GM12878 (cell line): Measurements from ENCODE around the gene TET3. TPM values are rescaled to one million over a fixed set of nuclear protein-coding genes. Genes with fewer than 3 reads are reported as not detected.

Source experiments
- ATAC-seq: fragments of 200-7000 bp; cut with Tn5 transposase; 3 replicates; pipeline ENCODE4 v1.9.1; 2020; ENCODE audit warnings: mild to moderate bottlenecking, moderate library complexity
- BruUV-seq: library from RNA; stranded (reverse); fragments of 400-500 nt; replicated peaks from 2 replicates; lab custom pipeline; 2021; lab: Mats Ljungman, UMichigan
- CTCF ChIA-PET: fragments of 300-600 bp; sonication (Branson Sonifier 250); formaldehyde crosslinking; extraction: SDS; loops from one replicate; lab custom pipeline; 2021; ENCODE audit warnings: inconsistent platforms; lab: Yijun Ruan, JAX
- POLR2A ChIA-PET: fragments of 350-600 bp; formaldehyde crosslinking; extraction: SDS; loops from one replicate; lab custom pipeline; 2021; ENCODE audit warnings: inconsistent platforms; lab: Charles Lee
- RAD21 ChIA-PET: fragments of 300-600 bp; sonication (Branson Sonifier 250); formaldehyde crosslinking; loops from one replicate; lab custom pipeline; 2023; ENCODE audit warnings: antibody characterized with exemption; ENCODE audit not compliant: unreplicated experiment; lab: Charles Lee
- SMC1A ChIA-PET: fragments of 300-600 bp; sonication (Branson Sonifier 250); formaldehyde crosslinking; loops from one replicate; lab custom pipeline; 2023; ENCODE audit not compliant: unreplicated experiment, uncharacterized antibody; lab: Charles Lee
- DNase-seq: peaks from one replicate; pipeline ENCODE4 v3.0.0-alpha.2; 2011; ENCODE audit warnings: low read depth, low spot score
- FAIRE-seq: peaks from 3 replicates; lab custom pipeline; 2011; peaks lifted over from hg19 to GRCh38; lab: Jason Lieb, UNC
- H2AFZ ChIP-seq: 2 replicates; pipeline ENCODE4 v1.6.0; 2011; ENCODE audit warnings: low read depth, low read length, control low read depth; ENCODE audit not compliant: control insufficient read depth
- H3K27ac ChIP-seq: 2 replicates; pipeline ENCODE4 v1.5.1; 2011; ENCODE audit warnings: control low read depth; ENCODE audit not compliant: control insufficient read depth, insufficient read depth
- H3K27me3 ChIP-seq, 2 experiments: replicated peaks in 1 of 2; 2 replicates each; pipeline versions ENCODE4 v1.6.0 to v1.6.1; 2011; ENCODE audit warnings: low read length in 1 of 2; ENCODE audit not compliant: control insufficient read depth in 2 of 2, insufficient read depth in 2 of 2
- H3K36me3 ChIP-seq, 2 experiments: 2 replicates each; pipeline ENCODE4 v1.5.1; 2011; ENCODE audit warnings: low read length in 1 of 2; ENCODE audit not compliant: control insufficient read depth in 2 of 2, insufficient read depth in 2 of 2
- H3K4me1 ChIP-seq: 2 replicates; pipeline ENCODE4 v1.6.1; 2011; ENCODE audit warnings: mild to moderate bottlenecking, low read length, moderate library complexity, mixed read lengths; ENCODE audit not compliant: control insufficient read depth, insufficient read depth
- H3K4me2 ChIP-seq: 2 replicates; pipeline ENCODE4 v1.6.0; 2011; ENCODE audit warnings: control low read depth; ENCODE audit not compliant: control insufficient read depth, insufficient read depth
- H3K4me3 ChIP-seq: fragments of 200-600 bp; sonication (generic); 2 replicates; pipeline ENCODE4 v1.5.1; 2016
- H3K79me2 ChIP-seq: 2 replicates; pipeline ENCODE4 v1.6.0; 2011; ENCODE audit warnings: low read length; ENCODE audit not compliant: control insufficient read depth, insufficient read depth
- H3K9ac ChIP-seq: 2 replicates; pipeline ENCODE4 v1.8.0; 2011; ENCODE audit warnings: low read length, control low read depth, mixed read lengths; ENCODE audit not compliant: control insufficient read depth, insufficient read depth
- H3K9me3 ChIP-seq: replicated peaks from 3 replicates; pipeline ENCODE4 v1.5.1; 2011; ENCODE audit warnings: mild to moderate bottlenecking, low read length; ENCODE audit not compliant: control insufficient read depth, insufficient read depth
- H4K20me1 ChIP-seq: 2 replicates; pipeline ENCODE4 v1.6.0; 2011; ENCODE audit not compliant: control insufficient read depth, insufficient read depth
- CHD2 ChIP-seq: IDR thresholded peaks from 2 replicates; pipeline ENCODE4 v1.6.1; 2011; ENCODE audit warnings: low read depth, low read length, improper control_type of control experiment, borderline replicate concordance
- CREM ChIP-seq: IDR thresholded peaks from 2 replicates; pipeline ENCODE4 v1.6.1; 2014; ENCODE audit warnings: antibody characterized with exemption, low read depth
- GABPA ChIP-seq: IDR thresholded peaks from 2 replicates; pipeline ENCODE4 v1.6.1; 2014; ENCODE audit warnings: antibody characterized with exemption, low read depth, mild to moderate bottlenecking, inconsistent platforms
- NFYB ChIP-seq: IDR thresholded peaks from 2 replicates; pipeline ENCODE4 v1.6.1; 2011; ENCODE audit warnings: low read depth, mild to moderate bottlenecking, low read length, improper control_type of control experiment, moderate library complexity; ENCODE audit not compliant: insufficient read depth
- TARDBP ChIP-seq: IDR thresholded peaks from 2 replicates; pipeline ENCODE4 v1.6.1; 2016; ENCODE audit warnings: borderline replicate concordance
- ZNF24 ChIP-seq: fragments of 450-650 bp; IDR thresholded peaks from 2 replicates; pipeline ENCODE4 v1.6.1; 2017; ENCODE audit warnings: antibody characterized with exemption, mild to moderate bottlenecking
- WGBS: methylation state at CpG from one replicate; pipeline ENCODE4 v1.1.6; 2016; ENCODE audit warnings: low lambda C conversion rate; ENCODE audit not compliant: insufficient replicate concordance, insufficient coverage; ENCODE audit errors: missing lambda C conversion rate; 5-methylcytosine and 5-hydroxymethylcytosine counted together
- in situ Hi-C: fragments of 300-500 bp; cut with MboI; formaldehyde crosslinking; loops from 9 replicates; pipeline ENCODE4 v1.14.3; 2018; ENCODE audit warnings: mixed read lengths
- intact Hi-C: fragments of 100-400 bp; cut with micrococcal nuclease; formaldehyde crosslinking; loops from one replicate; pipeline ENCODE4 v1.14.2; 2022; ENCODE audit not compliant: unreplicated experiment
- polyA plus RNA-seq, 11 experiments: library from polyadenylated mRNA; depleted of rRNA in 4 of 11; unstranded in 6 of 11; stranded (reverse) in 5 of 11; fragments of >200 nt; fragmentation: Nextera tagmentation in 4 of 11; fragmentation: Illumina TruSeq in 1 of 11; extraction: Ambion mirVana in 4 of 11; extraction: Trizol in 1 of 11; gene quantifications; 1 replicate in 1 of 11; 2 replicates in 10 of 11; pipeline versions ENCODE4 v1.2.1 to v1.2.3, GENCODE V29; 2011 to 2016; ENCODE audit warnings: inconsistent platforms in 2 of 11, missing spikeins in 2 of 11, low read depth in 1 of 11
- total RNA-seq, 4 experiments: library from RNA; depleted of rRNA in 3 of 4; stranded (reverse); fragments of >200 nt in 3 of 4; fragmentation: Illumina TruSeq in 1 of 4; extraction: Trizol in 1 of 4; gene quantifications; 2 replicates each; pipeline versions ENCODE4 v1.2.1 to v1.2.3, GENCODE V29; 2013 to 2021
- TF ChIP-seq, protein P1 (sequence below): fragments of 450-650 bp; IDR thresholded peaks from 2 replicates; pipeline ENCODE4 v1.6.1; 2018; ENCODE audit warnings: mild to moderate bottlenecking, low read depth, moderate library complexity; ENCODE audit not compliant: partially characterized antibody
- TF ChIP-seq, protein P2 (sequence below): IDR thresholded peaks from 2 replicates; pipeline ENCODE4 v1.6.1; 2011; ENCODE audit warnings: mild to moderate bottlenecking, low read depth, low read length, moderate library complexity; ENCODE audit not compliant: insufficient replicate concordance

The TET3 gene
- total and polyA plus RNA-seq, 10 of the 15 experiments (the other 5 are each of a cell fraction or from before 2014, with no cell fraction given): 0.77 to 25.9 (median 8.5) TPM

DNA sequence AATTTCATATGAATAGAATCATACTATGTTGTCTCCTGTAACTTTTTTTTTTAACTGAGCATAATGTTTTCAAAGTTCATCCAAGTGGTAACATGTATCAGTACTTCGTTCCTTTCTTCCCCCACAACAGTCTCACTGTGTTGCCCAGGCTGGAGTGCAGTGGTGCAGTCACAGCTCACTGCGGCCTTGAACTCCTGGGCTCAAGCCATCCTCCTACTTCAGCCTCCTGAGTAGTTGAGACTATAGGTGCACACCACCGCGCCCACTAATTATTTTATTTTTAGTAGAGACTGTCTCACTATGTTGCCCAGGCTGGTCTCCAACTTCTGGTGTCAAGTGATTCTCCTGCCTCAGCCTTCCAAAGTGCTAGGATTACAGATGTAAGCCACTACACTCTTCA is 23.4 kb upstream of the TET3 start:
- H3K9ac ChIP-seq: no peak overlapping the region
- no peak for FAIRE-seq
- intact Hi-C loops: no loop called here

More for the DNA sequence above, 23.4 kb upstream of the TET3 start:
- DNase-seq (no peak), ATAC-seq (no peak)
- in situ Hi-C loops: no loop called here
- no TSS peak for BruUV-seq
- H4K20me1 ChIP-seq: no peaks in the 10 kb centered on the region
- peaks cover 2% of the 10 kb centered on the region for H3K79me2 ChIP-seq
- H3K4me1 ChIP-seq: peaks cover 20% of the 10 kb centered on the region
- ChIA-PET SMC1A (no interaction called here), CTCF (interaction anchor here (1.0 kb wide), 1 partner anchor 26 kb away, joined by 3 read pairs; no protein-coding TSS in a partner anchor), POLR2A (no interaction called here), RAD21 (interaction anchor here (2.0 kb wide), 1 partner anchor 10 kb away, joined by 6 read pairs; no protein-coding TSS in a partner anchor)
- peaks cover 5% of the 10 kb centered on the region; the same call in 2 of the 3 replicates for H3K9me3 ChIP-seq
- H3K4me3 ChIP-seq: no peak overlapping the region
- no peak overlapping the region for H2AFZ ChIP-seq
- H3K27me3 ChIP-seq: no peaks in the 10 kb centered on the region
- 100% methylated on average over 4 of the region's 4 CpGs for WGBS
- H3K4me2 ChIP-seq: no peak overlapping the region
- H3K36me3 ChIP-seq: peaks cover 4 to 18% of the 10 kb centered on the region in 2 experiments
- H3K27ac ChIP-seq: no peak overlapping the region
- no peak for TF ChIP-seq CHD2
- no peak for TF ChIP-seq GABPA
- TF ChIP-seq, protein P1, sequence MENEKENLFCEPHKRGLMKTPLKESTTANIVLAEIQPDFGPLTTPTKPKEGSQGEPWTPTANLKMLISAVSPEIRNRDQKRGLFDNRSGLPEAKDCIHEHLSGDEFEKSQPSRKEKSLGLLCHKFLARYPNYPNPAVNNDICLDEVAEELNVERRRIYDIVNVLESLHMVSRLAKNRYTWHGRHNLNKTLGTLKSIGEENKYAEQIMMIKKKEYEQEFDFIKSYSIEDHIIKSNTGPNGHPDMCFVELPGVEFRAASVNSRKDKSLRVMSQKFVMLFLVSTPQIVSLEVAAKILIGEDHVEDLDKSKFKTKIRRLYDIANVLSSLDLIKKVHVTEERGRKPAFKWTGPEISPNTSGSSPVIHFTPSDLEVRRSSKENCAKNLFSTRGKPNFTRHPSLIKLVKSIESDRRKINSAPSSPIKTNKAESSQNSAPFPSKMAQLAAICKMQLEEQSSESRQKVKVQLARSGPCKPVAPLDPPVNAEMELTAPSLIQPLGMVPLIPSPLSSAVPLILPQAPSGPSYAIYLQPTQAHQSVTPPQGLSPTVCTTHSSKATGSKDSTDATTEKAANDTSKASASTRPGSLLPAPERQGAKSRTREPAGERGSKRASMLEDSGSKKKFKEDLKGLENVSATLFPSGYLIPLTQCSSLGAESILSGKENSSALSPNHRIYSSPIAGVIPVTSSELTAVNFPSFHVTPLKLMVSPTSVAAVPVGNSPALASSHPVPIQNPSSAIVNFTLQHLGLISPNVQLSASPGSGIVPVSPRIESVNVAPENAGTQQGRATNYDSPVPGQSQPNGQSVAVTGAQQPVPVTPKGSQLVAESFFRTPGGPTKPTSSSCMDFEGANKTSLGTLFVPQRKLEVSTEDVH: no peak
- no peak for TF ChIP-seq CREM
- TF ChIP-seq ZNF24: no peak
- TF ChIP-seq NFYB: no peak
- no peak for TF ChIP-seq TARDBP
- TF ChIP-seq, protein P2, sequence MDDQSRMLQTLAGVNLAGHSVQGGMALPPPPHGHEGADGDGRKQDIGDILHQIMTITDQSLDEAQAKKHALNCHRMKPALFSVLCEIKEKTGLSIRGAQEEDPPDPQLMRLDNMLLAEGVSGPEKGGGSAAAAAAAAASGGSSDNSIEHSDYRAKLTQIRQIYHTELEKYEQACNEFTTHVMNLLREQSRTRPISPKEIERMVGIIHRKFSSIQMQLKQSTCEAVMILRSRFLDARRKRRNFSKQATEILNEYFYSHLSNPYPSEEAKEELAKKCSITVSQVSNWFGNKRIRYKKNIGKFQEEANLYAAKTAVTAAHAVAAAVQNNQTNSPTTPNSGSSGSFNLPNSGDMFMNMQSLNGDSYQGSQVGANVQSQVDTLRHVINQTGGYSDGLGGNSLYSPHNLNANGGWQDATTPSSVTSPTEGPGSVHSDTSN: no peak
